HepG2 (cell line): ENCODE data around the gene WWC2. TPM values are rescaled to one million over a fixed set of nuclear protein-coding genes. Genes with fewer than 3 reads are reported as not detected.

Experiments used
- ATF3 ChIP-seq: sonication (generic); formaldehyde crosslinking; IDR thresholded peaks from 2 replicates; pipeline ENCODE4 v1.4.0; 2020; ENCODE audit warnings: missing genetic modification reagents
- ELF3 ChIP-seq: IDR thresholded peaks from 2 replicates; pipeline ENCODE4 v1.6.1; 2016; ENCODE audit warnings: missing genetic modification reagents, missing compliant biosample characterization
- EP300 ChIP-seq, 3 experiments: sonication (generic) in 1 of 3; formaldehyde crosslinking in 1 of 3; IDR thresholded peaks; 2 replicates each; pipeline versions ENCODE4 v1.5.1 to v1.6.1; 2011 to 2020; ENCODE audit warnings: low read depth in 2 of 3, low read length in 2 of 3, borderline replicate concordance in 1 of 3, improper control_type of control experiment in 1 of 3, mild to moderate bottlenecking in 1 of 3, missing genetic modification reagents in 1 of 3, moderate library complexity in 1 of 3
- GATAD1 ChIP-seq: IDR thresholded peaks from 2 replicates; pipeline ENCODE4 v1.6.1; 2016; ENCODE audit warnings: missing genetic modification reagents, missing compliant biosample characterization
- MED1 ChIP-seq: sonication (generic); formaldehyde crosslinking; IDR thresholded peaks from 2 replicates; pipeline ENCODE4 v1.4.0; 2020; ENCODE audit warnings: missing genetic modification reagents
- NFE2L2 ChIP-seq: fragments of 150-350 bp; IDR thresholded peaks from 2 replicates; pipeline ENCODE4 v1.6.1; 2014; ENCODE audit warnings: low read length
- PAXIP1 ChIP-seq: sonication (generic); formaldehyde crosslinking; conservative IDR thresholded peaks from 2 replicates; pipeline ENCODE4 v1.4.0; 2020; ENCODE audit warnings: mild to moderate bottlenecking, missing genetic modification reagents, moderate library complexity
- RBM22 ChIP-seq: fragments of 200-400 bp; formaldehyde crosslinking; optimal IDR thresholded peaks from 2 replicates; pipeline ENCODE3; 2017; ENCODE audit warnings: mild to moderate bottlenecking, low read length, moderate library complexity
- SIX4 ChIP-seq: sonication (generic); formaldehyde crosslinking; IDR thresholded peaks from 2 replicates; pipeline ENCODE4 v1.4.0; 2020; ENCODE audit warnings: missing genetic modification reagents
- SNRNP70 ChIP-seq: fragments of 200-400 bp; formaldehyde crosslinking; IDR thresholded peaks from 2 replicates; pipeline ENCODE4 v1.6.1; 2017; ENCODE audit warnings: mild to moderate bottlenecking, low read depth, low read length, moderate library complexity
- TCF12 ChIP-seq, 2 experiments: fragments of 450-650 bp in 1 of 2; sonication (generic) in 1 of 2; formaldehyde crosslinking in 1 of 2; IDR thresholded peaks; 2 replicates each; pipeline versions ENCODE4 v1.6.1 to v1.8.0; 2017 to 2022; ENCODE audit warnings: antibody characterized with exemption in 1 of 2, mild to moderate bottlenecking in 1 of 2, missing genetic modification reagents in 1 of 2, moderate library complexity in 1 of 2
- ZC3H4 ChIP-seq: sonication (generic); formaldehyde crosslinking; IDR thresholded peaks from 2 replicates; pipeline ENCODE4 v1.4.0; 2020; ENCODE audit warnings: missing genetic modification reagents, borderline replicate concordance
- polyA plus RNA-seq, 8 experiments: library from polyadenylated mRNA; depleted of rRNA in 3 of 8; stranded (reverse) in 7 of 8; unstranded in 1 of 8; fragments of >200 nt; fragmentation: Illumina TruSeq in 4 of 8; extraction: Trizol in 4 of 8; gene quantifications; 2 replicates each; pipeline versions ENCODE4 v1.2.1 to v1.2.3, GENCODE V29; 2011 to 2016; ENCODE audit warnings: low read depth in 4 of 8, missing spikeins in 1 of 8, mixed read lengths in 1 of 8; ENCODE audit not compliant: insufficient read depth in 1 of 8
- total RNA-seq, 5 experiments: library from RNA; depleted of rRNA; stranded (reverse); fragments of >200 nt; fragmentation: Illumina TruSeq; extraction: Trizol; gene quantifications; 2 replicates each; pipeline ENCODE4 v1.2.3, GENCODE V29; 2016; ENCODE audit warnings: low read depth in 1 of 5
- TF ChIP-seq, protein P1 (sequence below): sonication (generic); formaldehyde crosslinking; IDR thresholded peaks from 2 replicates; pipeline ENCODE4 v1.4.0; 2020; ENCODE audit warnings: mild to moderate bottlenecking, low read depth, missing genetic modification reagents
- TF ChIP-seq, protein P2 (sequence below): sonication (generic); formaldehyde crosslinking; IDR thresholded peaks from 2 replicates; pipeline ENCODE4 v1.4.0; 2020; ENCODE audit warnings: missing genetic modification reagents
- TF ChIP-seq, protein P3 (sequence below): sonication (generic); formaldehyde crosslinking; IDR thresholded peaks from 2 replicates; pipeline ENCODE4 v1.4.0; 2020; ENCODE audit warnings: missing genetic modification reagents
- TF ChIP-seq, protein P4 (sequence below): sonication (generic); formaldehyde crosslinking; IDR thresholded peaks from 2 replicates; pipeline ENCODE4 v1.5.1; 2020; ENCODE audit warnings: mild to moderate bottlenecking, moderate library complexity, missing genetic modification reagents

WWC2 gene
- total and polyA plus RNA-seq, 2 of the 13 experiments (the other 11 are each of a cell fraction or from before 2014, with no cell fraction given), result 40.0 to 50.1 TPM

DNA sequence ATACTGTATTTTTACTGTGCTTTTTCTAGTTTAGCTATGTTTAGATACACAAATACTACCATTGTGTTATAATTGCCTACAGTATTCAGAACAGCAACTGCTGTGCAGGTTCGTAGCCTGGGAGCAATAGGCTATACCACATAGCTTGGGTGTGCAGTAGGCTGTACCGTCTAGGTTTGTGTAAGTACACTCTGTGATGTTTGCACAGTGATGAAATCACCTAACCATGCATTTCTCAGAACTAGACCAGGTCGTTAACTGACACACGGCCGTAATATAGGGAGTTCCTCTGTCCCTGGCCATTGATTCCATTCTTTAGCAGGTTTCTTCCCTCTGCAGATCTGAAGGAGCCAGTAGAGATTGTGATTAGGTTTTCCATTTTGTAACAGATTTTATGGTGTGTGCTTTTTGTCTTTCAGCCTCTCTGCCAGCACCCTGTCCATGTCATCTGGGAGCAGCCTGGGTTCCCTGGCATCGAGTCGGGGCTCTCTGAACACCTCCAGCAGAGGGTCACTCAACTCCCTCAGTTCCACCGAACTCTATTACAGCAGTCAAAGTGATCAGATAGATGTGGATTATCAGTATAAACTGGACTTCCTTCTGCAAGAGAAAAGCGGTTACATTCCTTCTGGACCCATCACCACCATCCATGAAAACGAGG, 161.6 kb downstream of the WWC2 start (continued):
- TF ChIP-seq, protein P1, sequence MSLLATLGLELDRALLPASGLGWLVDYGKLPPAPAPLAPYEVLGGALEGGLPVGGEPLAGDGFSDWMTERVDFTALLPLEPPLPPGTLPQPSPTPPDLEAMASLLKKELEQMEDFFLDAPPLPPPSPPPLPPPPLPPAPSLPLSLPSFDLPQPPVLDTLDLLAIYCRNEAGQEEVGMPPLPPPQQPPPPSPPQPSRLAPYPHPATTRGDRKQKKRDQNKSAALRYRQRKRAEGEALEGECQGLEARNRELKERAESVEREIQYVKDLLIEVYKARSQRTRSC (CRISPR knock-in tag), result no peak
- TF ChIP-seq, protein P2, sequence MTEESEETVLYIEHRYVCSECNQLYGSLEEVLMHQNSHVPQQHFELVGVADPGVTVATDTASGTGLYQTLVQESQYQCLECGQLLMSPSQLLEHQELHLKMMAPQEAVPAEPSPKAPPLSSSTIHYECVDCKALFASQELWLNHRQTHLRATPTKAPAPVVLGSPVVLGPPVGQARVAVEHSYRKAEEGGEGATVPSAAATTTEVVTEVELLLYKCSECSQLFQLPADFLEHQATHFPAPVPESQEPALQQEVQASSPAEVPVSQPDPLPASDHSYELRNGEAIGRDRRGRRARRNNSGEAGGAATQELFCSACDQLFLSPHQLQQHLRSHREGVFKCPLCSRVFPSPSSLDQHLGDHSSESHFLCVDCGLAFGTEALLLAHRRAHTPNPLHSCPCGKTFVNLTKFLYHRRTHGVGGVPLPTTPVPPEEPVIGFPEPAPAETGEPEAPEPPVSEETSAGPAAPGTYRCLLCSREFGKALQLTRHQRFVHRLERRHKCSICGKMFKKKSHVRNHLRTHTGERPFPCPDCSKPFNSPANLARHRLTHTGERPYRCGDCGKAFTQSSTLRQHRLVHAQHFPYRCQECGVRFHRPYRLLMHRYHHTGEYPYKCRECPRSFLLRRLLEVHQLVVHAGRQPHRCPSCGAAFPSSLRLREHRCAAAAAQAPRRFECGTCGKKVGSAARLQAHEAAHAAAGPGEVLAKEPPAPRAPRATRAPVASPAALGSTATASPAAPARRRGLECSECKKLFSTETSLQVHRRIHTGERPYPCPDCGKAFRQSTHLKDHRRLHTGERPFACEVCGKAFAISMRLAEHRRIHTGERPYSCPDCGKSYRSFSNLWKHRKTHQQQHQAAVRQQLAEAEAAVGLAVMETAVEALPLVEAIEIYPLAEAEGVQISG, result peak; percentile 39; the same call in 1 of the 2 replicates
- TF ChIP-seq, protein P3, sequence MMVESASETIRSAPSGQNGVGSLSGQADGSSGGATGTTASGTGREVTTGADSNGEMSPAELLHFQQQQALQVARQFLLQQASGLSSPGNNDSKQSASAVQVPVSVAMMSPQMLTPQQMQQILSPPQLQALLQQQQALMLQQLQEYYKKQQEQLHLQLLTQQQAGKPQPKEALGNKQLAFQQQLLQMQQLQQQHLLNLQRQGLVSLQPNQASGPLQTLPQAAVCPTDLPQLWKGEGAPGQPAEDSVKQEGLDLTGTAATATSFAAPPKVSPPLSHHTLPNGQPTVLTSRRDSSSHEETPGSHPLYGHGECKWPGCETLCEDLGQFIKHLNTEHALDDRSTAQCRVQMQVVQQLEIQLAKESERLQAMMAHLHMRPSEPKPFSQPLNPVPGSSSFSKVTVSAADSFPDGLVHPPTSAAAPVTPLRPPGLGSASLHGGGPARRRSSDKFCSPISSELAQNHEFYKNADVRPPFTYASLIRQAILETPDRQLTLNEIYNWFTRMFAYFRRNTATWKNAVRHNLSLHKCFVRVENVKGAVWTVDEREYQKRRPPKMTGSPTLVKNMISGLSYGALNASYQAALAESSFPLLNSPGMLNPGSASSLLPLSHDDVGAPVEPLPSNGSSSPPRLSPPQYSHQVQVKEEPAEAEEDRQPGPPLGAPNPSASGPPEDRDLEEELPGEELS (CRISPR knock-in tag), result peak; percentile 42; the same call in 1 of the 2 replicates
- no peak for TF ChIP-seq NFE2L2
- TF ChIP-seq GATAD1, result 0 out of 2 replicates have a peak, but pooled peaks have one; percentile 21
- TF ChIP-seq MED1 (CRISPR knock-in tag), result peak; percentile 43; the same call in 1 of the 2 replicates
- TF ChIP-seq, protein P4, sequence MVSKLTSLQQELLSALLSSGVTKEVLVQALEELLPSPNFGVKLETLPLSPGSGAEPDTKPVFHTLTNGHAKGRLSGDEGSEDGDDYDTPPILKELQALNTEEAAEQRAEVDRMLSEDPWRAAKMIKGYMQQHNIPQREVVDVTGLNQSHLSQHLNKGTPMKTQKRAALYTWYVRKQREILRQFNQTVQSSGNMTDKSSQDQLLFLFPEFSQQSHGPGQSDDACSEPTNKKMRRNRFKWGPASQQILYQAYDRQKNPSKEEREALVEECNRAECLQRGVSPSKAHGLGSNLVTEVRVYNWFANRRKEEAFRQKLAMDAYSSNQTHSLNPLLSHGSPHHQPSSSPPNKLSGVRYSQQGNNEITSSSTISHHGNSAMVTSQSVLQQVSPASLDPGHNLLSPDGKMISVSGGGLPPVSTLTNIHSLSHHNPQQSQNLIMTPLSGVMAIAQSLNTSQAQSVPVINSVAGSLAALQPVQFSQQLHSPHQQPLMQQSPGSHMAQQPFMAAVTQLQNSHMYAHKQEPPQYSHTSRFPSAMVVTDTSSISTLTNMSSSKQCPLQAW (CRISPR knock-in tag), result peak; percentile 48; the same call in 1 of the 2 replicates
- TF ChIP-seq SIX4 (CRISPR knock-in tag), result 0 out of 2 replicates have a peak, but pooled peaks have one; percentile 6
- peak; percentile 40; the same call in 1 of the 2 replicates for TF ChIP-seq ELF3
- TF ChIP-seq SNRNP70, result no peak
- TF ChIP-seq TCF12 (IDR thresholded peaks at IDR 0.05), result no peak
- no peak for TF ChIP-seq TCF12 (CRISPR knock-in tag; IDR thresholded peaks at IDR 0.05)
- TF ChIP-seq RBM22, result no peak
- no peak for TF ChIP-seq ZC3H4 (CRISPR knock-in tag)
- 0 out of 2 replicates have a peak, but pooled peaks have one; percentile 21 for TF ChIP-seq PAXIP1 (CRISPR knock-in tag)
- peak; percentile 78 for TF ChIP-seq ATF3
- peak in 1 of 2 experiments; percentile 48; a peak in 1 of 4 replicates for TF ChIP-seq EP300 (IDR thresholded peaks at IDR 0.05; ENCODE audit: low read depth in 2 of 2, low read length in 2 of 2)
- TF ChIP-seq EP300 (CRISPR knock-in tag; IDR thresholded peaks at IDR 0.05; ENCODE audit: borderline replicate concordance), result no peak
